IMR-90 (cell line): ENCODE data around the gene TBC1D28.
"Not testable (repeated sequence)": the region's sequence is repeated elsewhere in the genome, so short reads cannot be mapped to it uniquely, and the experiment has no call there.

Experiments
- BHLHE40 ChIP-seq: fragments of 150-350 bp; IDR thresholded peaks from 2 replicates; pipeline ENCODE4 v1.6.1; 2016; ENCODE audit warnings: mild to moderate bottlenecking, low read depth, low read length
- CEBPB ChIP-seq: IDR thresholded peaks from 2 replicates; pipeline ENCODE4 v1.6.1; 2012; ENCODE audit warnings: low read depth, low read length, improper control_type of control experiment
- FOS ChIP-seq: fragments of 150-350 bp; IDR thresholded peaks from 2 replicates; pipeline ENCODE4 v1.6.1; 2016; ENCODE audit warnings: low read depth, low read length
- POLR2A ChIP-seq: IDR thresholded peaks from 2 replicates; pipeline ENCODE4 v1.6.1; 2012; ENCODE audit warnings: mild to moderate bottlenecking, low read depth, low read length
- RCOR1 ChIP-seq: IDR thresholded peaks from 2 replicates; pipeline ENCODE4 v1.6.1; 2012; ENCODE audit warnings: mild to moderate bottlenecking, low read length, improper control_type of control experiment; ENCODE audit not compliant: insufficient replicate concordance
- RFX5 ChIP-seq: IDR thresholded peaks from 2 replicates; pipeline ENCODE4 v1.8.0; 2012; ENCODE audit warnings: low read depth, mild to moderate bottlenecking, low read length, moderate library complexity
- TF ChIP-seq, protein P1 (sequence below): conservative IDR thresholded peaks from 2 replicates; pipeline ENCODE4 v1.5.1; 2012; ENCODE audit warnings: mild to moderate bottlenecking, low read depth, low read length, improper control_type of control experiment
- TF ChIP-seq, protein P2 (sequence below): fragments of 150-350 bp; IDR thresholded peaks from 2 replicates; pipeline ENCODE4 v1.6.1; 2016; ENCODE audit warnings: low read depth, mild to moderate bottlenecking, low read length, moderate library complexity, borderline replicate concordance
- TF ChIP-seq, protein P3 (sequence below): fragments of 150-350 bp; IDR thresholded peaks from 2 replicates; pipeline ENCODE4 v1.6.1; 2017; ENCODE audit warnings: mild to moderate bottlenecking, antibody characterized with exemption, low read length, low read depth

DNA sequence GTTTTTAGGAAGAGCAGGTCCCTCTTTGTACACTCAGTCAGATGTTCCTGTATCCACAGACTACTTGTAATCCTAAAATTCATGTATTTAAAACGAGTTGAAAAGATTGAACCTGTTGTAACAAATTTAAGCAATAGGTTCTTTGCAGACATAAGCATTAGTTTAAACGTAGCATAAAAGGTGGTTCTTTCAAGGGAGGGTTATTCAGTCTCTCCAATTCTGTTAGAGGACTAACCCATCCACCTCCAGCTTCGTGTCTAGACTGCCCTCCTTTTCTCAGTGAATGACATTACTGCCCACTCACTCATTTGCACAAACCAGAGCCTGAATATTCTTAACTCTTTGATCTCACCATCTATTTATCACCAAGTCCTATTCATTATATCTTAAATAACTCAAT is 38.5 kb upstream of the TBC1D28 start:
- not testable (repeated sequence) for TF ChIP-seq POLR2A, CEBPB, RCOR1, BHLHE40, RFX5, FOS
- TF ChIP-seq, protein P1, sequence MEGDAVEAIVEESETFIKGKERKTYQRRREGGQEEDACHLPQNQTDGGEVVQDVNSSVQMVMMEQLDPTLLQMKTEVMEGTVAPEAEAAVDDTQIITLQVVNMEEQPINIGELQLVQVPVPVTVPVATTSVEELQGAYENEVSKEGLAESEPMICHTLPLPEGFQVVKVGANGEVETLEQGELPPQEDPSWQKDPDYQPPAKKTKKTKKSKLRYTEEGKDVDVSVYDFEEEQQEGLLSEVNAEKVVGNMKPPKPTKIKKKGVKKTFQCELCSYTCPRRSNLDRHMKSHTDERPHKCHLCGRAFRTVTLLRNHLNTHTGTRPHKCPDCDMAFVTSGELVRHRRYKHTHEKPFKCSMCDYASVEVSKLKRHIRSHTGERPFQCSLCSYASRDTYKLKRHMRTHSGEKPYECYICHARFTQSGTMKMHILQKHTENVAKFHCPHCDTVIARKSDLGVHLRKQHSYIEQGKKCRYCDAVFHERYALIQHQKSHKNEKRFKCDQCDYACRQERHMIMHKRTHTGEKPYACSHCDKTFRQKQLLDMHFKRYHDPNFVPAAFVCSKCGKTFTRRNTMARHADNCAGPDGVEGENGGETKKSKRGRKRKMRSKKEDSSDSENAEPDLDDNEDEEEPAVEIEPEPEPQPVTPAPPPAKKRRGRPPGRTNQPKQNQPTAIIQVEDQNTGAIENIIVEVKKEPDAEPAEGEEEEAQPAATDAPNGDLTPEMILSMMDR, result not testable (repeated sequence)
- TF ChIP-seq, protein P2, sequence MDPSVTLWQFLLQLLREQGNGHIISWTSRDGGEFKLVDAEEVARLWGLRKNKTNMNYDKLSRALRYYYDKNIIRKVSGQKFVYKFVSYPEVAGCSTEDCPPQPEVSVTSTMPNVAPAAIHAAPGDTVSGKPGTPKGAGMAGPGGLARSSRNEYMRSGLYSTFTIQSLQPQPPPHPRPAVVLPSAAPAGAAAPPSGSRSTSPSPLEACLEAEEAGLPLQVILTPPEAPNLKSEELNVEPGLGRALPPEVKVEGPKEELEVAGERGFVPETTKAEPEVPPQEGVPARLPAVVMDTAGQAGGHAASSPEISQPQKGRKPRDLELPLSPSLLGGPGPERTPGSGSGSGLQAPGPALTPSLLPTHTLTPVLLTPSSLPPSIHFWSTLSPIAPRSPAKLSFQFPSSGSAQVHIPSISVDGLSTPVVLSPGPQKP, result not testable (repeated sequence)
- TF ChIP-seq, protein P3, sequence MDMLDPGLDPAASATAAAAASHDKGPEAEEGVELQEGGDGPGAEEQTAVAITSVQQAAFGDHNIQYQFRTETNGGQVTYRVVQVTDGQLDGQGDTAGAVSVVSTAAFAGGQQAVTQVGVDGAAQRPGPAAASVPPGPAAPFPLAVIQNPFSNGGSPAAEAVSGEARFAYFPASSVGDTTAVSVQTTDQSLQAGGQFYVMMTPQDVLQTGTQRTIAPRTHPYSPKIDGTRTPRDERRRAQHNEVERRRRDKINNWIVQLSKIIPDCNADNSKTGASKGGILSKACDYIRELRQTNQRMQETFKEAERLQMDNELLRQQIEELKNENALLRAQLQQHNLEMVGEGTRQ, result not testable (repeated sequence)
